GM06990 (cell line): Measurements from ENCODE around the gene KATNB1.

Experiments
- DNase-seq: peaks from one replicate; pipeline ENCODE4 v3.0.0-alpha.2; 2011; ENCODE audit not compliant: insufficient read length; ENCODE audit errors: extremely low read depth
- H3K27me3 ChIP-seq: replicated peaks from 2 replicates; pipeline ENCODE4 v1.6.0; 2011; ENCODE audit warnings: low read length; ENCODE audit not compliant: control insufficient read depth, insufficient read depth
- H3K36me3 ChIP-seq: 2 replicates; pipeline ENCODE4 v1.5.1; 2011; ENCODE audit warnings: low read length; ENCODE audit not compliant: control insufficient read depth, insufficient read depth
- H3K4me3 ChIP-seq: replicated peaks from 2 replicates; pipeline ENCODE4 v1.5.1; 2011; ENCODE audit warnings: low read depth, mild to moderate bottlenecking, control low read depth, low read length
- CTCF ChIP-seq: IDR thresholded peaks from 2 replicates; pipeline ENCODE4 v1.5.1; 2011; ENCODE audit warnings: low read length, control low read depth, mild to moderate bottlenecking, inconsistent platforms; ENCODE audit not compliant: insufficient read depth, poor library complexity, severe bottlenecking

Gene KATNB1

GRCh38 chr16:57704011-57704904 lies 31.3 kb upstream of the KATNB1 start:
- DNase-seq: no peak
- Histone ChIP-seq H3K36me3 (no peaks in the 10 kb centered on the region), H3K4me3 (no peak overlapping the region), H3K27me3 (no peaks in the 10 kb centered on the region)
- TF ChIP-seq CTCF: no peak

GRCh38 chr16:57704905-57705852 lies 30.4 kb upstream of the KATNB1 start:
- Histone ChIP-seq H3K36me3 (no peaks in the 10 kb centered on the region), H3K27me3 (no peaks in the 10 kb centered on the region; the same call in 1 of the 2 replicates), H3K4me3 (no peak overlapping the region)
- no peak for DNase-seq
- TF ChIP-seq CTCF: no peak

GRCh38 chr16:57706717-57707116 lies 28.9 kb upstream of the KATNB1 start:
- no peak for TF ChIP-seq CTCF
- Histone ChIP-seq H3K36me3 (no peaks in the 10 kb centered on the region), H3K27me3 (no peaks in the 10 kb centered on the region; the same call in 1 of the 2 replicates), H3K4me3 (no peak overlapping the region)
- no peak for DNase-seq

- TF ChIP-seq CTCF: no peak
- H3K4me3 ChIP-seq: no peak overlapping the region
- H3K27me3 ChIP-seq: no peaks in the 10 kb centered on the region; the same call in 1 of the 2 replicates
- no peaks in the 10 kb centered on the region for H3K36me3 ChIP-seq
- DNase-seq: no peak
These were observed 28.2 kb upstream of the KATNB1 start for GRCh38 chr16:57707331-57707730.

GRCh38 chr16:57708168-57708567 lies 27.4 kb upstream of the KATNB1 start:
- Histone ChIP-seq H3K27me3 (no peaks in the 10 kb centered on the region; the same call in 1 of the 2 replicates), H3K36me3 (no peaks in the 10 kb centered on the region), H3K4me3 (no peak overlapping the region)
- TF ChIP-seq CTCF: no peak
- no peak for DNase-seq
